H1 (cell line): ENCODE measurements around the gene MIB2. TPM values are rescaled to one million over a fixed set of nuclear protein-coding genes. Genes with fewer than 3 reads are reported as not detected.

Source experiments
- CTBP2 ChIP-seq: IDR thresholded peaks from 2 replicates; pipeline ENCODE4 v1.7.0; 2011; ENCODE audit warnings: borderline replicate concordance, mild to moderate bottlenecking, moderate library complexity, mixed read lengths, low read length; ENCODE audit not compliant: insufficient read depth, insufficient read length
- FOSL1 ChIP-seq: IDR thresholded peaks from 2 replicates; pipeline ENCODE4 v1.6.1; 2011; ENCODE audit warnings: mild to moderate bottlenecking, low read depth, low read length, moderate library complexity; ENCODE audit not compliant: insufficient read depth
- RXRA ChIP-seq: IDR thresholded peaks from 2 replicates; pipeline ENCODE4 v1.6.1; 2011; ENCODE audit warnings: low read depth, mild to moderate bottlenecking, low read length, moderate library complexity; ENCODE audit not compliant: insufficient read depth
- YY1 ChIP-seq: IDR thresholded peaks from 2 replicates; pipeline ENCODE4 v1.6.1; 2011; ENCODE audit warnings: low read depth, mild to moderate bottlenecking, low read length
- ZNF274 ChIP-seq: IDR thresholded peaks from 2 replicates; pipeline ENCODE4 v1.7.0; 2012; ENCODE audit warnings: low read length, borderline replicate concordance; ENCODE audit errors: extremely low read depth
- polyA plus RNA-seq, 7 experiments: library from polyadenylated mRNA; depleted of rRNA in 3 of 7; stranded (reverse) in 5 of 7; unstranded in 2 of 7; fragments of >200 nt in 5 of 7; fragments of 200-250 nt in 2 of 7; gene quantifications; 1 replicate in 5 of 7; 2 replicates in 1 of 7; 4 replicates in 1 of 7; pipeline versions ENCODE4 v1.2.1 to v1.2.3, GENCODE V29; 2011 to 2013; ENCODE audit warnings: missing spikeins in 2 of 7, mixed read lengths in 2 of 7
- total RNA-seq: library from RNA; stranded (reverse); fragmentation: NEBNext Ultra II Directional; extraction: Animal tissue kit (Norgen Biotek cat#: 25700); gene quantifications from 2 replicates; pipeline ENCODE4 v1.2.1, GENCODE V29; 2021
- TF ChIP-seq, protein P1 (sequence below): fragments of 300-600 bp; sonication (generic); IDR thresholded peaks from 2 replicates; pipeline ENCODE4 v1.7.1; 2012; ENCODE audit warnings: low read length, moderate library complexity, mild to moderate bottlenecking, inconsistent platforms; ENCODE audit not compliant: insufficient replicate concordance
- TF ChIP-seq, protein P2 (sequence below): IDR thresholded peaks from 2 replicates; pipeline ENCODE4 v1.6.1; 2012; ENCODE audit warnings: inconsistent platforms

The MIB2 gene
- total and polyA plus RNA-seq, 2 of the 8 experiments (the other 6 are each of a cell fraction or from before 2014, with no cell fraction given), result 32.5 to 60.0 TPM

DNA sequence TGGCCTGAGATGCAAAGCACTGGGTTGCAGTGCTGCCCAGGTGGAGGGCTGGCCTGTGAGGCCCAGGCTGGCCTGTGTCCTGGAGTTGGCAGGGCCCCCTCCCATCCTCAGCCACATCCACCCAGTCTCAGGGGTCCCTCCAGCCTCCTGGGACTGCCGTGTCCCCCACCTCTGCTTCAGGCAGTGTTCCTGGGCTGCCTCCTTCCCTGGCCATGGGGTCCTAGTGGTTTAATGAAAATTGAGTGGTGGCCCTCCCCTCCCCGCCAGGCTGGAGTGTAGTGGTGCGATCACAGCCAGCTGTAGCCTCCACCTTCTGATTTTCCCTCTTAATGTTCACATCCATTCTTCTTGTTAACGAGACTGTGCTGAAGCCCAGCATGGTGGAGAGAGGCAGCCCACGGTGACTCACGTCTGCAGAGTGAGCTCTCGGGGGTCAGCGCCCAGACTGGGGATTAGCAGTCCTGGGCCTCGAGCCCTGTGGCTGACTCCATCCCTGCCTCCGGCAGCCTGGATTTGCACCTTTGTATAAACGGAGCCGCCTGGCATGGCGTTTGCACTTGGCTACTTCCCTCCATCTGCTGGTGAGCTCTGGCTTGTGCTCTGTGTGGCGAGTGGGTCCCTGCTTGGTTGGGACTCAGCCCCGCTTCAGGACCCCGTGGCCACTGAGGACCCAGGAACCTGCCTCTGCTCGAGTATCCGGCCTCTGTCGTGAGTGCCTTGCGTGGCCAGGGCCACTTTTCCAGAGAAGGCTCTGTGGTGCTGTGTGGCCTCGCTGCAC is 6.9 kb downstream of the MIB2 start (continued):
- TF ChIP-seq, protein P1, sequence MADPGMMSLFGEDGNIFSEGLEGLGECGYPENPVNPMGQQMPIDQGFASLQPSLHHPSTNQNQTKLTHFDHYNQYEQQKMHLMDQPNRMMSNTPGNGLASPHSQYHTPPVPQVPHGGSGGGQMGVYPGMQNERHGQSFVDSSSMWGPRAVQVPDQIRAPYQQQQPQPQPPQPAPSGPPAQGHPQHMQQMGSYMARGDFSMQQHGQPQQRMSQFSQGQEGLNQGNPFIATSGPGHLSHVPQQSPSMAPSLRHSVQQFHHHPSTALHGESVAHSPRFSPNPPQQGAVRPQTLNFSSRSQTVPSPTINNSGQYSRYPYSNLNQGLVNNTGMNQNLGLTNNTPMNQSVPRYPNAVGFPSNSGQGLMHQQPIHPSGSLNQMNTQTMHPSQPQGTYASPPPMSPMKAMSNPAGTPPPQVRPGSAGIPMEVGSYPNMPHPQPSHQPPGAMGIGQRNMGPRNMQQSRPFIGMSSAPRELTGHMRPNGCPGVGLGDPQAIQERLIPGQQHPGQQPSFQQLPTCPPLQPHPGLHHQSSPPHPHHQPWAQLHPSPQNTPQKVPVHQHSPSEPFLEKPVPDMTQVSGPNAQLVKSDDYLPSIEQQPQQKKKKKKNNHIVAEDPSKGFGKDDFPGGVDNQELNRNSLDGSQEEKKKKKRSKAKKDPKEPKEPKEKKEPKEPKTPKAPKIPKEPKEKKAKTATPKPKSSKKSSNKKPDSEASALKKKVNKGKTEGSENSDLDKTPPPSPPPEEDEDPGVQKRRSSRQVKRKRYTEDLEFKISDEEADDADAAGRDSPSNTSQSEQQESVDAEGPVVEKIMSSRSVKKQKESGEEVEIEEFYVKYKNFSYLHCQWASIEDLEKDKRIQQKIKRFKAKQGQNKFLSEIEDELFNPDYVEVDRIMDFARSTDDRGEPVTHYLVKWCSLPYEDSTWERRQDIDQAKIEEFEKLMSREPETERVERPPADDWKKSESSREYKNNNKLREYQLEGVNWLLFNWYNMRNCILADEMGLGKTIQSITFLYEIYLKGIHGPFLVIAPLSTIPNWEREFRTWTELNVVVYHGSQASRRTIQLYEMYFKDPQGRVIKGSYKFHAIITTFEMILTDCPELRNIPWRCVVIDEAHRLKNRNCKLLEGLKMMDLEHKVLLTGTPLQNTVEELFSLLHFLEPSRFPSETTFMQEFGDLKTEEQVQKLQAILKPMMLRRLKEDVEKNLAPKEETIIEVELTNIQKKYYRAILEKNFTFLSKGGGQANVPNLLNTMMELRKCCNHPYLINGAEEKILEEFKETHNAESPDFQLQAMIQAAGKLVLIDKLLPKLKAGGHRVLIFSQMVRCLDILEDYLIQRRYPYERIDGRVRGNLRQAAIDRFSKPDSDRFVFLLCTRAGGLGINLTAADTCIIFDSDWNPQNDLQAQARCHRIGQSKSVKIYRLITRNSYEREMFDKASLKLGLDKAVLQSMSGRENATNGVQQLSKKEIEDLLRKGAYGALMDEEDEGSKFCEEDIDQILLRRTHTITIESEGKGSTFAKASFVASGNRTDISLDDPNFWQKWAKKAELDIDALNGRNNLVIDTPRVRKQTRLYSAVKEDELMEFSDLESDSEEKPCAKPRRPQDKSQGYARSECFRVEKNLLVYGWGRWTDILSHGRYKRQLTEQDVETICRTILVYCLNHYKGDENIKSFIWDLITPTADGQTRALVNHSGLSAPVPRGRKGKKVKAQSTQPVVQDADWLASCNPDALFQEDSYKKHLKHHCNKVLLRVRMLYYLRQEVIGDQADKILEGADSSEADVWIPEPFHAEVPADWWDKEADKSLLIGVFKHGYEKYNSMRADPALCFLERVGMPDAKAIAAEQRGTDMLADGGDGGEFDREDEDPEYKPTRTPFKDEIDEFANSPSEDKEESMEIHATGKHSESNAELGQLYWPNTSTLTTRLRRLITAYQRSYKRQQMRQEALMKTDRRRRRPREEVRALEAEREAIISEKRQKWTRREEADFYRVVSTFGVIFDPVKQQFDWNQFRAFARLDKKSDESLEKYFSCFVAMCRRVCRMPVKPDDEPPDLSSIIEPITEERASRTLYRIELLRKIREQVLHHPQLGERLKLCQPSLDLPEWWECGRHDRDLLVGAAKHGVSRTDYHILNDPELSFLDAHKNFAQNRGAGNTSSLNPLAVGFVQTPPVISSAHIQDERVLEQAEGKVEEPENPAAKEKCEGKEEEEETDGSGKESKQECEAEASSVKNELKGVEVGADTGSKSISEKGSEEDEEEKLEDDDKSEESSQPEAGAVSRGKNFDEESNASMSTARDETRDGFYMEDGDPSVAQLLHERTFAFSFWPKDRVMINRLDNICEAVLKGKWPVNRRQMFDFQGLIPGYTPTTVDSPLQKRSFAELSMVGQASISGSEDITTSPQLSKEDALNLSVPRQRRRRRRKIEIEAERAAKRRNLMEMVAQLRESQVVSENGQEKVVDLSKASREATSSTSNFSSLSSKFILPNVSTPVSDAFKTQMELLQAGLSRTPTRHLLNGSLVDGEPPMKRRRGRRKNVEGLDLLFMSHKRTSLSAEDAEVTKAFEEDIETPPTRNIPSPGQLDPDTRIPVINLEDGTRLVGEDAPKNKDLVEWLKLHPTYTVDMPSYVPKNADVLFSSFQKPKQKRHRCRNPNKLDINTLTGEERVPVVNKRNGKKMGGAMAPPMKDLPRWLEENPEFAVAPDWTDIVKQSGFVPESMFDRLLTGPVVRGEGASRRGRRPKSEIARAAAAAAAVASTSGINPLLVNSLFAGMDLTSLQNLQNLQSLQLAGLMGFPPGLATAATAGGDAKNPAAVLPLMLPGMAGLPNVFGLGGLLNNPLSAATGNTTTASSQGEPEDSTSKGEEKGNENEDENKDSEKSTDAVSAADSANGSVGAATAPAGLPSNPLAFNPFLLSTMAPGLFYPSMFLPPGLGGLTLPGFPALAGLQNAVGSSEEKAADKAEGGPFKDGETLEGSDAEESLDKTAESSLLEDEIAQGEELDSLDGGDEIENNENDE, result no peak
- TF ChIP-seq, protein P2, sequence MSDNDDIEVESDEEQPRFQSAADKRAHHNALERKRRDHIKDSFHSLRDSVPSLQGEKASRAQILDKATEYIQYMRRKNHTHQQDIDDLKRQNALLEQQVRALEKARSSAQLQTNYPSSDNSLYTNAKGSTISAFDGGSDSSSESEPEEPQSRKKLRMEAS, result no peak
- TF ChIP-seq RXRA, result no peak
- no peak for TF ChIP-seq ZNF274
- TF ChIP-seq CTBP2, result no peak
- TF ChIP-seq YY1, result no peak
- no peak for TF ChIP-seq FOSL1
